Epithelial cell of esophagus (primary cell): Measurements from ENCODE around the gene BANF2.

Experiments used
- DNase-seq: peaks from one replicate; pipeline ENCODE4 v3.0.0; 2010; ENCODE audit warnings: low read depth
- H3K4me3 ChIP-seq: 2 replicates; pipeline ENCODE4 v1.5.1; 2011; ENCODE audit warnings: mild to moderate bottlenecking, low read length, control low read depth
- TF ChIP-seq, protein P1 (sequence below): IDR thresholded peaks from 2 replicates; pipeline ENCODE4 v1.5.1; 2011; ENCODE audit warnings: low read depth, mild to moderate bottlenecking, low read length, control low read depth, inconsistent platforms; ENCODE audit not compliant: insufficient read depth; ENCODE audit errors: missing control alignments

The BANF2 gene

DNA sequence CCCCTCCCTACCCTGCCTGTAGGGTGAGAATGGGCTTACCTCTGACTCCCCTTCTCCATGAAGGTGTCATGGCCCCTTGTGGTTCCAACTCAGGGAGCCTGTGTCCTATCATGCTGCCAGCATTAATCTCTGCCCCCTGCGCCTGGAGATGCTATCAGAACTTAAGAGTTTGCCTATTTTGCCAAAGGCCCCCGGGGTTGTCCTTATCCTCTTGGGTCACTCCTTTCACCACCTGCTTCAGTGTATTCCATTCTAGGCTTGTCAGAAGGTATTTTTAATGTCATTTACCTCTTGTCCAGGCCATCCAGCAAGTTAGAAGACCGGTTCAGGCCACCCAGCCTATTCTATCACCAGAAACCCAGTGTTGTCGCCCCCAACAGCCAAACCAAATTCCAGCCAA lies 28.2 kb upstream of the BANF2 start:
- DNase-seq, result no peak
- TF ChIP-seq, protein P1, sequence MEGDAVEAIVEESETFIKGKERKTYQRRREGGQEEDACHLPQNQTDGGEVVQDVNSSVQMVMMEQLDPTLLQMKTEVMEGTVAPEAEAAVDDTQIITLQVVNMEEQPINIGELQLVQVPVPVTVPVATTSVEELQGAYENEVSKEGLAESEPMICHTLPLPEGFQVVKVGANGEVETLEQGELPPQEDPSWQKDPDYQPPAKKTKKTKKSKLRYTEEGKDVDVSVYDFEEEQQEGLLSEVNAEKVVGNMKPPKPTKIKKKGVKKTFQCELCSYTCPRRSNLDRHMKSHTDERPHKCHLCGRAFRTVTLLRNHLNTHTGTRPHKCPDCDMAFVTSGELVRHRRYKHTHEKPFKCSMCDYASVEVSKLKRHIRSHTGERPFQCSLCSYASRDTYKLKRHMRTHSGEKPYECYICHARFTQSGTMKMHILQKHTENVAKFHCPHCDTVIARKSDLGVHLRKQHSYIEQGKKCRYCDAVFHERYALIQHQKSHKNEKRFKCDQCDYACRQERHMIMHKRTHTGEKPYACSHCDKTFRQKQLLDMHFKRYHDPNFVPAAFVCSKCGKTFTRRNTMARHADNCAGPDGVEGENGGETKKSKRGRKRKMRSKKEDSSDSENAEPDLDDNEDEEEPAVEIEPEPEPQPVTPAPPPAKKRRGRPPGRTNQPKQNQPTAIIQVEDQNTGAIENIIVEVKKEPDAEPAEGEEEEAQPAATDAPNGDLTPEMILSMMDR, result no peak
- H3K4me3 ChIP-seq, result no peak overlapping the region

DNA sequence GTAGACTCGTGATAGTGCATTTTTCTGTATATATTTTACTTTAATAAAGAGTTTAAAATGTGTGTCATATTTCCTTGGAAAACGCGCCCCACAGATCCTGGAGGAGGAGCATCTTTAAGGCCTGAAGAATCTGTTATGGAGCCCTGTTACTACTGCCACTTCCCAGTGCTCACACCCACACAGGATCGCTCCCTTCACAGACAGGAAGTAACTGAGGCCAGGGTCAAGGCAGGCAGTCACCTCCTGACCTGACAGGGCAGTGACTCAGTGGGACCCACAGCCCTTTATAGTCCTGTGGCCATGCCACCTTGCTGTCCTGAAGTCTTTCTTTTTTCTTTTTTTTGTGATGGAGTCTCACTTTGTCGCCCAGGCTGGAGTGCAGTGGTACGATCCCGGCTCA lies 26.7 kb upstream of the BANF2 start:
- no peak for DNase-seq
- TF ChIP-seq, protein P1, result no peak
- no peak overlapping the region for H3K4me3 ChIP-seq

DNA sequence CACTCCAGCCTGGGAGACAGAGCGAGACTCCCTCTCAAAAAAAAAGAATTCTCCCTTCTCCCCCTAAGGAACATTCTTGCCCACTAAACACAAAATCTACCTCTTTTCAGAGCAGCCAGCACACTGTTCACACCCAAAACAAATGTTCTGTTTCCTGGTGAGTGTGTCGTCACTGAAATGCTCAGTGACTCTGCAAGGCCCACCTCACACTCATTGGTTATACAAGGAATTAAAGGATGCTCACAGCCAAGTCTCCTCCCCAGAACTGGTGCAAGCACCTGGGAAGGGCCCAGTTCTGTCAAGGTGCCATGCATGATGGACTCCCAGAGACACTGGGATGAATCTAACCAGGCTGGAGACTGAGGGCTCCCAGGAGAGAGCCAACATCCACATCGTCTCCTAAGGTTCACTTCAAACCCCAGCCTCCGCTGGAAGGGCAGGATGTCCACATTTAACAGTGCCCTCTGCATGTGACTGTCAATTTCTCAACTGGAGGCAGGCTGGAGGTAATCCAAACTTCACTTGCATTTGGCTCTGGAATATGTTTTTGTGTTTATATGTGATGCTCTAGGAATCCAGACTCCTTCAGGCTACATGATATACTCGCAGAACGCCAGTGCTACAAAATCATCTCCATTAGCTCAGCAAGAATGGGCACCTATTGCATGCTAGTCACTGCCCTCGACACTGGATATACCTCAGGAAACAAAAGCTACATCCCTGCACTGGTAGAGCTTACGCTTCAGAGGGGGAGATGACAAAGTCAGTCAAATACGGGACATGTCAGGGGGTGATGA lies 24.8 kb upstream of the BANF2 start:
- TF ChIP-seq, protein P1, result no peak

DNA sequence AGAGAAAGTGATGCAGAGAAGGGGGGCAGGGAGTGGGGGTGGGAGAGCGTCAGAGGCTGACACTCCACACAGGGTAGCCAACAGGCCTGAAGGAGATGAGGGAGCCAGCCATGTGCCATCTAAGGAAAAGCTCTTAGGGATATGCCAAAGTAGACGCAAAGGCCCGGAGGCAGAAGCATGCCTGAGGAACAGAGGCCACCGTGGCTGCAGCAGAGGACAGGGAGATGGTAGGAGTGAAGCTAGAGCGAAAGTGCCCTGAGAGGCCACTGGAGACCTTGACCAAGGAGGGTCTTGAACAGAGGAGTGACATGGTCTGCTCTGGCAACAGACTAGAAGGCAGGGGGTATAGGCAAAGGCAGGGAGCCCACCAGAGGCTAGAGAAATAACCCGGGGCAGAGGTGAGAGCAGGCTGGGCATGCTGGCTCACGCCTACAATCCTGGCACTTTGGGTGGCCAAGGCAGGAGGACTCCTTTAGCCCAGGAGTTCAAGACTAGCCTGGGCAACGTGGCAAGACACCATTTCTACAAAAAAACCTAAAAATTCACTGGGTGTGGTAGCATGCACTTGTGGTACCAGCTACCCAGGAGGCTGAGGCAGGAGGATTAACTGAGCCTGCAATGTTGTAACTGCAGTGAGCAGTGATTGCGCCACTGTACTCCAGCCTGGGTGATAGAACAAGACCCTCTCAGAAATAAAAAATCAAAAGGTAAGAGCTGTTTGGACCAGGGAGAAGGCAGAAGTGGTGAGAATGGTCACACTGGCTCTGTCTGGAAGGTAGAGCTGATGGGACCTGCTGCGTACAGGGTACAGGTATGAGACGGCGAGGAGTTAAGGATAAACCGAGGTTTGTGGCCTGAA lies 24.0 kb upstream of the BANF2 start:
- no peak overlapping the region for H3K4me3 ChIP-seq
- TF ChIP-seq, protein P1, result no peak
- no peak for DNase-seq

More for the DNA sequence above, 24.8 kb upstream of the BANF2 start:
- no peak overlapping the region for H3K4me3 ChIP-seq
- DNase-seq, result no peak

DNA sequence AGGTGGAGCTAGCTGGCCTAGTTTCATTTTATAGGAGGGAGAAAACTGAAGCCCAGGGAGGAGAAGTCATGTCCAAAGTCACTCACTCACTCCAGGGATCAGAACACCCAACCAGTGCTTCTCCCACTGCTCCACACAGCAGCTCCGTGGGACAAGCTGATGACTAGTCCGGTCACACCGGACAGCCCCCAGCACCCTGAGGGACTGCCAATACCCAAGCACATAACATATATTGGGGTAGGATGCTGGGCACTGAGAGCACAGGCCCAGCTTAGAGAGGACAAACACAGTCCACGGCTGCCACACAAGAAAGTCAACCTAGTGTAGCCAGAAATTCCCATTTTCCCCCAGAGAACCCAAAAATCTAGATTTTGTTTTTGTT lies 23.4 kb upstream of the BANF2 start:
- no peak overlapping the region for H3K4me3 ChIP-seq
- DNase-seq, result no peak
- TF ChIP-seq, protein P1, result no peak

DNA sequence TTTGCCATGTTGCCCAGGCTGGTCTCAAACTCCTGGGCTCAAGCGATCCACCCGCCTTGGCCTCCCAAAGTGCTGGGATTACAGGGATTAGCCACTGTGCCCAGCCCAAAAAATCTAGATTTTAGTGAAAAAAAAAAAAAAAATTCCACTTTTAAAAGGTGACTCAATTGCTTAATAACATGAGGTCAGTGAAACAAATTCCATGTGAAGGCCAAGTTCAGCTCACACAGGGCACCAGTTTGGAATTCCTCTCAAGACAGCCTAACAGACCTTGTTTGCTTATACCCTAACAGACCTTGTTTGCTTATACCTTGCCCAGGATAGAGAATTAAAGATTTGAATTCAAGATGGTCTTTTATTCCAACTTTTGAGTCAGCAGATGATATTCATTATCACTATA lies 22.8 kb upstream of the BANF2 start:
- H3K4me3 ChIP-seq, result no peak overlapping the region
- TF ChIP-seq, protein P1, result no peak
- DNase-seq, result no peak
